Muscle of back (tissue), 13 donors: Measurements from ENCODE around the gene LARP7. TPM values are rescaled to one million over a fixed set of nuclear protein-coding genes. Genes with fewer than 3 reads are reported as not detected.
"Not testable (repeated sequence)": the region's sequence is repeated elsewhere in the genome, so short reads cannot be mapped to it uniquely, and the experiment has no call there.

ENCODE experiments used
- DNase-seq, 3 donors: peaks; one replicate each; pipeline versions ENCODE4 v3.0.0 to v3.0.0-alpha.2; 2013
- long read RNA-seq, 9 donors: transcript quantifications; one replicate each; lab custom pipeline, GENCODE V29; 2026
- polyA plus RNA-seq, 10 donors: library from polyadenylated mRNA; unstranded; fragments of 120-200 nt; gene quantifications; one replicate each; pipeline ENCODE4 v1.2.1, GENCODE V29; 2013; ENCODE audit not compliant: insufficient read length in 10 of 10

LARP7 gene
- 10 to 100 TPM; 45.2 to 68.2 (median 54.8) TPM for polyA plus RNA-seq
- long read RNA-seq, donor 1, partial matches to known transcripts = 27 of 32 reads
- long read RNA-seq, donor 1, other reads (novel, unspliced or antisense) = 0 of 32 reads
- long read RNA-seq, donor 2, partial matches to known transcripts = 18 of 19 reads
- long read RNA-seq, donor 2, other reads (novel, unspliced or antisense) = 0 of 19 reads
- long read RNA-seq, donor 3 = 0 reads
- long read RNA-seq, donor 4, partial matches to known transcripts = 35 of 40 reads
- long read RNA-seq, donor 4, other reads (novel, unspliced or antisense) = 0 of 40 reads
- long read RNA-seq, donor 5, partial matches to known transcripts = 38 of 45 reads
- long read RNA-seq, donor 5, other reads (novel, unspliced or antisense) = 0 of 45 reads
- long read RNA-seq, donor 6, partial matches to known transcripts = 50 of 58 reads
- long read RNA-seq, donor 6, other reads (novel, unspliced or antisense) = 0 of 58 reads
- long read RNA-seq, donor 7, transcript LARP7-202 (13 exons, 2,286 nt) = major isoform, 5 of 39 reads
- long read RNA-seq, donor 7, partial matches to known transcripts = 31 of 39 reads
- long read RNA-seq, donor 7, other reads (novel, unspliced or antisense) = 0 of 39 reads
- long read RNA-seq, donor 8, partial matches to known transcripts = 32 of 38 reads
- long read RNA-seq, donor 8, other reads (novel, unspliced or antisense) = 0 of 38 reads
- long read RNA-seq, donor 9 = 0 reads

- DNase-seq = peak; percentile 100
These were observed at the start of gene LARP7, which contains the start of gene ZGRF1 for GRCh38 chr4:112636688-112637551. LARP7 (plus strand) TSS chr4:112637143; CDS start chr4:112644670, 7,527 bp downstream. ZGRF1 (minus strand) TSS chr4:112636909; CDS start chr4:112633176, 3,733 bp downstream.

- no peak for DNase-seq
These were observed 47.7 kb upstream of the LARP7 start for GRCh38 chr4:112589206-112589605.

- no peak for DNase-seq
These were observed 45.4 kb upstream of the LARP7 start for GRCh38 chr4:112591593-112591992.

- no peak for DNase-seq
These were observed 44.2 kb upstream of the LARP7 start for GRCh38 chr4:112592717-112593116.

- no peak for DNase-seq
These were observed 43.4 kb upstream of the LARP7 start for GRCh38 chr4:112593438-112594133.

- no peak for DNase-seq
These were observed 42.0 kb upstream of the LARP7 start for GRCh38 chr4:112594993-112595392.

GRCh38 chr4:112604589-112604988 is 32.4 kb upstream of the LARP7 start:
- peak; percentile 34 to 65 (median 52) for DNase-seq

GRCh38 chr4:112612814-112613213 is 24.1 kb upstream of the LARP7 start:
- DNase-seq = not testable (repeated sequence)

GRCh38 chr4:112616984-112617383 is 20.0 kb upstream of the LARP7 start:
- no peak for DNase-seq

GRCh38 chr4:112626228-112626627 is 10.7 kb upstream of the LARP7 start:
- DNase-seq = no peak

- peak; percentile 16 to 64 (median 44) for DNase-seq
These were observed 3.3 kb upstream of the LARP7 start for GRCh38 chr4:112633477-112634235.

- no peak for DNase-seq
These were observed 566 bp downstream of the LARP7 start for GRCh38 chr4:112637552-112637866.

- DNase-seq = no peak
These were observed 5.6 kb downstream of the LARP7 start for GRCh38 chr4:112642526-112642925.

GRCh38 chr4:112644595-112645535 is 7.9 kb downstream of the LARP7 start:
- DNase-seq = not testable (repeated sequence)

- DNase-seq = no peak
These were observed 8.8 kb downstream of the LARP7 start for GRCh38 chr4:112645541-112646329.

GRCh38 chr4:112646632-112647537 is 9.9 kb downstream of the LARP7 start:
- DNase-seq = no peak

- no peak for DNase-seq
These were observed 10.8 kb downstream of the LARP7 start for GRCh38 chr4:112647785-112648184.
